Right lobe of liver (tissue), 4 donors: ENCODE measurements around the gene APBB2.

Source experiments
- CTCF ChIP-seq, 4 donors: fragments of 200-600 bp in 3 of 4; fragments of 450-650 bp in 1 of 4; IDR thresholded peaks; one replicate each; pipeline versions ENCODE4 v1.5.1 to v1.8.0; 2016 to 2022; ENCODE audit warnings: antibody characterized with exemption in 4 of 4, mild to moderate bottlenecking in 2 of 4
- POLR2A ChIP-seq: fragments of 450-650 bp; IDR thresholded peaks from one replicate; pipeline ENCODE4 v1.6.1; 2017; ENCODE audit warnings: antibody characterized with exemption, mild to moderate bottlenecking
- donor health status: DM: no; HTN: no; CAD: no.
- donor health status: DM: no; HTN: no; CAD: no.
- donor health status: DM: no; HTN: yes; CAD: no.

- TF ChIP-seq CTCF (IDR thresholded peaks at IDR 0.05): no peak
- no peak for TF ChIP-seq POLR2A
These were observed 303.6 kb downstream of the APBB2 start for GRCh38 chr4:40910706-40911105.
